ENCODE results near the gene TTC13. TPM values are rescaled to one million over a fixed set of nuclear protein-coding genes. Genes with fewer than 3 reads are reported as not detected.

Gene TTC13
- total RNA-seq, 3 donors from 2014 or later (not counting 1 experiment from before 2014, with no cell fraction given), result 72.4 to 90.1 (median 80.4) TPM

- no peaks in the 10 kb centered on the region for H3K27me3 ChIP-seq (ENCODE audit: control insufficient read depth, insufficient read depth, low read length)
Observed at GRCh38 chr1:230895452-230895851, 83.2 kb downstream of the TTC13 start.

GRCh38 chr1:230894664-230895063, 84.0 kb downstream of the TTC13 start:
- no peaks in the 10 kb centered on the region for H3K4me1 Mint-ChIP-seq
- TF ChIP-seq, protein P1, sequence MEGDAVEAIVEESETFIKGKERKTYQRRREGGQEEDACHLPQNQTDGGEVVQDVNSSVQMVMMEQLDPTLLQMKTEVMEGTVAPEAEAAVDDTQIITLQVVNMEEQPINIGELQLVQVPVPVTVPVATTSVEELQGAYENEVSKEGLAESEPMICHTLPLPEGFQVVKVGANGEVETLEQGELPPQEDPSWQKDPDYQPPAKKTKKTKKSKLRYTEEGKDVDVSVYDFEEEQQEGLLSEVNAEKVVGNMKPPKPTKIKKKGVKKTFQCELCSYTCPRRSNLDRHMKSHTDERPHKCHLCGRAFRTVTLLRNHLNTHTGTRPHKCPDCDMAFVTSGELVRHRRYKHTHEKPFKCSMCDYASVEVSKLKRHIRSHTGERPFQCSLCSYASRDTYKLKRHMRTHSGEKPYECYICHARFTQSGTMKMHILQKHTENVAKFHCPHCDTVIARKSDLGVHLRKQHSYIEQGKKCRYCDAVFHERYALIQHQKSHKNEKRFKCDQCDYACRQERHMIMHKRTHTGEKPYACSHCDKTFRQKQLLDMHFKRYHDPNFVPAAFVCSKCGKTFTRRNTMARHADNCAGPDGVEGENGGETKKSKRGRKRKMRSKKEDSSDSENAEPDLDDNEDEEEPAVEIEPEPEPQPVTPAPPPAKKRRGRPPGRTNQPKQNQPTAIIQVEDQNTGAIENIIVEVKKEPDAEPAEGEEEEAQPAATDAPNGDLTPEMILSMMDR (IDR thresholded peaks at IDR 0.05), result no peak
- intact Hi-C loops (cut with micrococcal nuclease), result no loop called here
- H3K9me3 Mint-ChIP-seq, result no peaks in the 10 kb centered on the region
- Histone ChIP-seq H3K4me1 (ENCODE audit: control insufficient read depth, insufficient read depth, low read length) (no peaks in the 10 kb centered on the region), H3K4me3 (ENCODE audit: low read length) (no peak overlapping the region), H3K27me3 (ENCODE audit: control insufficient read depth, insufficient read depth, low read length) (no peaks in the 10 kb centered on the region), H3K27ac (ENCODE audit: low read length) (no peak overlapping the region), H3K36me3 (ENCODE audit: control insufficient read depth, insufficient read depth, low read length) (no peaks in the 10 kb centered on the region), H3K9me3 (ENCODE audit: control insufficient read depth, insufficient read depth, low read length) (no peaks in the 10 kb centered on the region)
- H3K27ac Mint-ChIP-seq, result no peak overlapping the region
- H3K4me3 Mint-ChIP-seq, result no peak overlapping the region
- WGBS (ENCODE audit: insufficient coverage), result 83% methylated on average over 5 of the region's 5 CpGs
- no peaks in the 10 kb centered on the region for H3K27me3 Mint-ChIP-seq (ENCODE audit: low read depth in 2 of 2)
- DNase-seq (no peak), ATAC-seq (no peak)
- H3K36me3 Mint-ChIP-seq, result no peaks in the 10 kb centered on the region

More at GRCh38 chr1:230895452-230895851, 83.2 kb downstream of the TTC13 start:
- Mint-ChIP-seq H3K4me1 (no peaks in the 10 kb centered on the region), H3K36me3 (peaks cover under 1% of the 10 kb centered on the region), H3K4me3 (no peak overlapping the region), H3K27ac (no peak overlapping the region), H3K9me3 (no peaks in the 10 kb centered on the region), H3K27me3 (ENCODE audit: low read depth in 2 of 2) (no peaks in the 10 kb centered on the region)
- ATAC-seq (no peak), DNase-seq (no peak)
- no peaks in the 10 kb centered on the region for H3K9me3 ChIP-seq (ENCODE audit: control insufficient read depth, insufficient read depth, low read length)
- H3K4me3 ChIP-seq (ENCODE audit: low read length), result no peak overlapping the region
- WGBS (ENCODE audit: insufficient coverage), result 100% methylated on average over 1 of the region's 2 CpGs
- TF ChIP-seq, protein P1 (IDR thresholded peaks at IDR 0.05), result no peak
- H3K36me3 ChIP-seq (ENCODE audit: control insufficient read depth, insufficient read depth, low read length), result no peaks in the 10 kb centered on the region
- intact Hi-C loops (cut with micrococcal nuclease), result no loop called here
- H3K27ac ChIP-seq (ENCODE audit: low read length), result no peak overlapping the region
- H3K4me1 ChIP-seq (ENCODE audit: control insufficient read depth, insufficient read depth, low read length), result no peaks in the 10 kb centered on the region

DNA sequence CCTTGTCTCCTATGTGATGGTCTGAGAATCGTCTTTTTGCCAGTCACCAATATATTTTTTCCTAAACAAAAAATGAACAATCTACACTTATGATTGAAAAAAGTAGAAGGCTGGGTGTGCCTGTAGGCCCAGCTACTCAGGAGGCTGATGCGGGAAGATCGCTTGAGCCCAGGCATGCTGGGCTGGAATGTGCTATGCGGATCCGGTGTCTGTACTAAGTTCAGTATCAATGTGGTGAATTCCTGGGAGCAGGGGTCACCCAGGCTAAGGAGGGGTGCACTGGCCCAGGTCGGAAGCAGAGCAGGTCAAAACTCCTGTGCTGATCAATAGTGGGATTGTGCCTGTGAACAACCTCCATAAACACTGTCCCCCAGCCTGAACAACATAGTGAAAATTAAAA, 84.6 kb downstream of the TTC13 start:
- H3K36me3 ChIP-seq (ENCODE audit: control insufficient read depth, insufficient read depth, low read length), result no peaks in the 10 kb centered on the region
- Mint-ChIP-seq H3K27ac (no peak overlapping the region), H3K4me3 (no peak overlapping the region), H3K9me3 (no peaks in the 10 kb centered on the region), H3K4me1 (no peaks in the 10 kb centered on the region), H3K27me3 (ENCODE audit: low read depth in 2 of 2) (peaks cover 0 to 1% of the 10 kb centered on the region in 2 donors), H3K36me3 (no peaks in the 10 kb centered on the region)
- no peaks in the 10 kb centered on the region for H3K4me1 ChIP-seq (ENCODE audit: control insufficient read depth, insufficient read depth, low read length)
- H3K27ac ChIP-seq (ENCODE audit: low read length), result no peak overlapping the region
- H3K4me3 ChIP-seq (ENCODE audit: low read length), result no peak overlapping the region
- 94% methylated on average over 5 of the region's 6 CpGs for WGBS (ENCODE audit: insufficient coverage)
- H3K27me3 ChIP-seq (ENCODE audit: control insufficient read depth, insufficient read depth, low read length), result no peaks in the 10 kb centered on the region
- TF ChIP-seq, protein P1 (IDR thresholded peaks at IDR 0.05), result no peak
- DNase-seq, result no peak
- ATAC-seq, result no peak
- intact Hi-C loops (cut with micrococcal nuclease), result no loop called here
- no peaks in the 10 kb centered on the region for H3K9me3 ChIP-seq (ENCODE audit: control insufficient read depth, insufficient read depth, low read length)

- H3K27me3 ChIP-seq (ENCODE audit: control insufficient read depth, insufficient read depth, low read length), result no peaks in the 10 kb centered on the region
- no peak for DNase-seq
- ATAC-seq, result no peak
- no peaks in the 10 kb centered on the region for H3K9me3 ChIP-seq (ENCODE audit: control insufficient read depth, insufficient read depth, low read length)
- no peak overlapping the region for H3K27ac ChIP-seq (ENCODE audit: low read length)
- peaks cover 0 to 6% of the 10 kb centered on the region in 2 donors for H3K27me3 Mint-ChIP-seq (ENCODE audit: low read depth in 2 of 2)
- intact Hi-C loops (cut with micrococcal nuclease), result no loop called here
- 74% methylated on average over 6 of the region's 6 CpGs for WGBS (ENCODE audit: insufficient coverage)
- H3K4me1 Mint-ChIP-seq, result no peaks in the 10 kb centered on the region
- H3K4me3 Mint-ChIP-seq, result no peak overlapping the region
- no peaks in the 10 kb centered on the region for H3K36me3 ChIP-seq (ENCODE audit: control insufficient read depth, insufficient read depth, low read length)
- H3K9me3 Mint-ChIP-seq, result no peaks in the 10 kb centered on the region
- TF ChIP-seq, protein P1 (IDR thresholded peaks at IDR 0.05), result no peak
- no peak overlapping the region for H3K27ac Mint-ChIP-seq
- H3K36me3 Mint-ChIP-seq, result no peaks in the 10 kb centered on the region
- H3K4me3 ChIP-seq (ENCODE audit: low read length), result no peak overlapping the region
- no peaks in the 10 kb centered on the region for H3K4me1 ChIP-seq (ENCODE audit: control insufficient read depth, insufficient read depth, low read length)
Observed at GRCh38 chr1:230892018-230892491, 86.6 kb downstream of the TTC13 start.

Measured in natural killer cell (primary cell).